Mucosa of stomach (tissue), 1 donor: ENCODE results near the gene EPB41L2.
"Not testable (repeated sequence)": the region's sequence is repeated elsewhere in the genome, so short reads cannot be mapped to it uniquely, and the experiment has no call there.

ENCODE experiments used
- H3K27me3 ChIP-seq: one replicate; pipeline ENCODE4 v1.7.0; 2013; ENCODE audit warnings: mild to moderate bottlenecking, low read length; ENCODE audit not compliant: control insufficient read depth, insufficient read depth
- H3K36me3 ChIP-seq: one replicate; pipeline ENCODE4 v1.7.0; 2013; ENCODE audit warnings: low read length; ENCODE audit not compliant: control insufficient read depth, insufficient read depth
- H3K4me1 ChIP-seq: one replicate; pipeline ENCODE4 v1.7.0; 2013; ENCODE audit warnings: mild to moderate bottlenecking, low read length; ENCODE audit not compliant: control insufficient read depth, insufficient read depth
- H3K4me3 ChIP-seq: one replicate; pipeline ENCODE4 v1.7.0; 2013; ENCODE audit warnings: low read length
- H3K9ac ChIP-seq: one replicate; pipeline ENCODE4 v1.7.0; 2013; ENCODE audit warnings: mild to moderate bottlenecking, low read length, moderate library complexity
- H3K9me3 ChIP-seq: one replicate; pipeline ENCODE4 v1.7.0; 2013; ENCODE audit warnings: mild to moderate bottlenecking, low read length, moderate library complexity; ENCODE audit not compliant: control insufficient read depth
- donor health status: Pancreatic carcinoma.

The EPB41L2 gene

GRCh38 chr6:130943738-130944137 is 119.3 kb downstream of the EPB41L2 start:
- Histone ChIP-seq H3K36me3 (no peaks in the 10 kb centered on the region), H3K9me3 (no peaks in the 10 kb centered on the region), H3K4me3 (no peak overlapping the region), H3K27me3 (no peaks in the 10 kb centered on the region), H3K4me1 (peaks cover 29% of the 10 kb centered on the region), H3K9ac (no peak overlapping the region)

- not testable (repeated sequence) for H3K4me3 ChIP-seq, H3K27me3 ChIP-seq, H3K9me3 ChIP-seq, H3K36me3 ChIP-seq, H3K9ac ChIP-seq
- H3K4me1 ChIP-seq = peaks cover 29% of the 10 kb centered on the region
These were observed 120.3 kb downstream of the EPB41L2 start for GRCh38 chr6:130942752-130943151.

GRCh38 chr6:130937942-130938604 is 125.0 kb downstream of the EPB41L2 start:
- Histone ChIP-seq H3K9me3 (no peaks in the 10 kb centered on the region), H3K36me3 (no peaks in the 10 kb centered on the region), H3K4me1 (peaks cover under 1% of the 10 kb centered on the region), H3K4me3 (no peak overlapping the region), H3K27me3 (no peaks in the 10 kb centered on the region), H3K9ac (no peak overlapping the region)

GRCh38 chr6:130936933-130937332 is 126.1 kb downstream of the EPB41L2 start:
- Histone ChIP-seq H3K9ac (no peak overlapping the region), H3K4me3 (no peak overlapping the region), H3K27me3 (no peaks in the 10 kb centered on the region), H3K36me3 (no peaks in the 10 kb centered on the region), H3K4me1 (no peaks in the 10 kb centered on the region), H3K9me3 (no peaks in the 10 kb centered on the region)

- no peak overlapping the region for H3K4me3 ChIP-seq
- no peaks in the 10 kb centered on the region for H3K9me3 ChIP-seq
- no peaks in the 10 kb centered on the region for H3K27me3 ChIP-seq
- H3K4me1 ChIP-seq = no peaks in the 10 kb centered on the region
- H3K36me3 ChIP-seq = no peaks in the 10 kb centered on the region
- no peak overlapping the region for H3K9ac ChIP-seq
These were observed 127.1 kb downstream of the EPB41L2 start for GRCh38 chr6:130935978-130936377.

- Histone ChIP-seq H3K36me3 (no peaks in the 10 kb centered on the region), H3K4me1 (no peaks in the 10 kb centered on the region), H3K9ac (no peak overlapping the region), H3K27me3 (no peaks in the 10 kb centered on the region), H3K9me3 (no peaks in the 10 kb centered on the region), H3K4me3 (no peak overlapping the region)
These were observed 128.0 kb downstream of the EPB41L2 start for GRCh38 chr6:130934848-130935585.

GRCh38 chr6:130933712-130934200 is 129.3 kb downstream of the EPB41L2 start:
- H3K9me3 ChIP-seq = no peaks in the 10 kb centered on the region
- no peaks in the 10 kb centered on the region for H3K4me1 ChIP-seq
- H3K36me3 ChIP-seq = no peaks in the 10 kb centered on the region
- no peaks in the 10 kb centered on the region for H3K27me3 ChIP-seq
- H3K9ac ChIP-seq = no peak overlapping the region
- H3K4me3 ChIP-seq = no peak overlapping the region

- no peak overlapping the region for H3K9ac ChIP-seq
- H3K36me3 ChIP-seq = no peaks in the 10 kb centered on the region
- no peak overlapping the region for H3K4me3 ChIP-seq
- no peaks in the 10 kb centered on the region for H3K27me3 ChIP-seq
- H3K4me1 ChIP-seq = no peaks in the 10 kb centered on the region
- H3K9me3 ChIP-seq = no peaks in the 10 kb centered on the region
These were observed 130.1 kb downstream of the EPB41L2 start for GRCh38 chr6:130932921-130933320.

GRCh38 chr6:130932438-130932837 is 130.6 kb downstream of the EPB41L2 start:
- peaks cover 2% of the 10 kb centered on the region for H3K4me1 ChIP-seq
- no peaks in the 10 kb centered on the region for H3K36me3 ChIP-seq
- no peak overlapping the region for H3K4me3 ChIP-seq
- no peaks in the 10 kb centered on the region for H3K9me3 ChIP-seq
- no peak overlapping the region for H3K9ac ChIP-seq
- no peaks in the 10 kb centered on the region for H3K27me3 ChIP-seq

GRCh38 chr6:130931683-130932082 is 131.4 kb downstream of the EPB41L2 start:
- Histone ChIP-seq H3K36me3 (no peaks in the 10 kb centered on the region), H3K27me3 (no peaks in the 10 kb centered on the region), H3K4me1 (peaks cover 4% of the 10 kb centered on the region), H3K9ac (no peak overlapping the region), H3K9me3 (no peaks in the 10 kb centered on the region), H3K4me3 (no peak overlapping the region)

GRCh38 chr6:130929036-130929678 is 133.9 kb downstream of the EPB41L2 start:
- H3K9me3 ChIP-seq = no peaks in the 10 kb centered on the region
- H3K4me1 ChIP-seq = peaks cover 4% of the 10 kb centered on the region
- H3K9ac ChIP-seq = no peak overlapping the region
- H3K27me3 ChIP-seq = no peaks in the 10 kb centered on the region
- H3K4me3 ChIP-seq = no peak overlapping the region
- no peaks in the 10 kb centered on the region for H3K36me3 ChIP-seq
